GM21360 (cell line): ENCODE results near the gene WDR7.

Source experiments
- ATAC-seq: cut with Tn5 transposase; IDR thresholded peaks from one replicate; pipeline ENCODE4 v1.9.1; 2021; ENCODE audit warnings: mild to moderate bottlenecking, moderate library complexity; ENCODE audit not compliant: unreplicated experiment

The WDR7 gene

DNA sequence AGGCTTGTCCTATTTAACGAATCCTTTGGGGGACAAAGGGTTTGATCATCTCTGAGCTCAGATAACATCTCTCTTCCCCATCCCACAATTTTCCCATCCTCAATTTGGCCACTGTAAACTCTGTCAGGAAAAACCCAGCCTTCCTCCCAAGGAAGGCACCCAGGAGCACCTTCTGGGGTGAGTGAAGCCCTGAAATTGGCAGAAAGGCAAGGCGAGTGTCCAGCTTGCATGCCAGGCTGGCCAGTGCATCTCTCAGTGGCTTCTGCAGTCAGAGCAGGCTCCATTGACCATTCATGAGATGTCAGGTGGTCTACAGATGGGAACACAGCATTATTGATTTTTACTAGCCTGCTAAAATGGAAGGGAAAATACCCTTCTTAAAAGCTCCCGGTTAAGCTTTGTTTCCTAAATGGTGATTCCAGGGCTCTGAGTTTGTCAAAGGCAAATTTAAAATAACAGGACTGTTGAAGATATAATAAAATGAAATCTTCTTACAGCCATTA, 412.5 kb downstream of the WDR7 start:
- ATAC-seq = no peak

DNA sequence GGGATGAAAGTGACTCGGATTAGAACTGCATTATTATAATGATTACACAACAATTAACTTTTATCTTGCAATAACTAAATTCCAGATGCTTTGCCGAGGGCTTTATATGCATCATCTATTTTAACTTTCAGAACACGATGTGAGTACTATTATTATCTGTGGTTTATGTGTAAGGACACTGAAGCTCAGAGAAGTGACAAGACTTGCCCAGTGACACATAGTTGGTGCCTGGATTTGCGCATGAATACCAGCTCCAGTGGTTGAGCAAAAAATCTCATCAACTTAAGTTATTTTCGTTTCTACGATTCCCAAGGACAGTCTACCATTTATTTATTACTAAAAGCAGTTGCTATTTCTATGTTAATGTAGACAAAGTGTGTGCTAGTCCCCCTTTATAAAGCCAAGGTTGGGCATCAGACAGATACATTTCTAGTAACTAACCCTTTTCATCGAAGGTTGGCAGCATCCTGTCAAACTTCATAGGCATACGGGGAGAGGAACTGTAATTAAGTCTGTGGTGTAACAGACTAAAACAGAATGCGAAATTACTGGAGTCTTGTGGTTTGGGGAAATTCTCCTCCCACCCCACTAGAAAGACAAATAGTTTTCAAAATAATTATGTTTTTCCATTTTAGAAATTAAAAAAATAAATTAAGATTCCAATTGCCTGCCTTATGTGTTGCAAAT, 422.5 kb downstream of the WDR7 start:
- ATAC-seq = no peak

DNA sequence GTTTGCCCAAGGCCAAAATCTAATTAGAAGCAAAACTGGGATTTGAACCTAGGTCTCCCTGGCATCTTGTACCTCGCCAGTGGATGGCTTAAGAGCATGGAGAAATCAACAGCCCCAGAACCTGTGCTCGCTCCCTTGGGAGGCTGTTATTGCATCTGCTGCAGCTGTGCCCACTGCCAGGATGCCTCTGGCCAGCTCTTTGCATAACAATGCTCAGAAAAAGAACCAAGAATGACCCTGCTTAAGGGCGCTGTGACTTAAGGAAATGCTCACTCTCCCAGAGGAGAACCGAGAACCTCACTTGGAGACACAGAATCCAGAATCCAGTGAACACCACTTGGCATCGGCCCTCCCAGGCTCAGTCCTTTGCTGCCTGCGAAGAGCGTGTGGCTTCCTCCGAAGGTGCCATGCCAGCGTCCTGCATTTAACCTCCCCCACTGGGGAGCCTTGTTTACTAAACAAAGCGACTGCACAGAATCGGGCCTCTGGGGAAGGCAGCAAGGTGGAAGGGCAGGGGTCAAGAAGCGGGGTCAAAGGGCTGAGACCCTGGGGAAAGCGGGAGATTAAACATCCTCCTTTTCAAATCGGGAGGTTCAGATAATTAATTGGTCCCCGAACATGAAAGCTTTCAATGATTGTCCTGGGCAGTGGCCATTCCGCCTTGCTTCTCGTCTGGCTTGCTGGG, 424.7 kb downstream of the WDR7 start:
- no peak for ATAC-seq

DNA sequence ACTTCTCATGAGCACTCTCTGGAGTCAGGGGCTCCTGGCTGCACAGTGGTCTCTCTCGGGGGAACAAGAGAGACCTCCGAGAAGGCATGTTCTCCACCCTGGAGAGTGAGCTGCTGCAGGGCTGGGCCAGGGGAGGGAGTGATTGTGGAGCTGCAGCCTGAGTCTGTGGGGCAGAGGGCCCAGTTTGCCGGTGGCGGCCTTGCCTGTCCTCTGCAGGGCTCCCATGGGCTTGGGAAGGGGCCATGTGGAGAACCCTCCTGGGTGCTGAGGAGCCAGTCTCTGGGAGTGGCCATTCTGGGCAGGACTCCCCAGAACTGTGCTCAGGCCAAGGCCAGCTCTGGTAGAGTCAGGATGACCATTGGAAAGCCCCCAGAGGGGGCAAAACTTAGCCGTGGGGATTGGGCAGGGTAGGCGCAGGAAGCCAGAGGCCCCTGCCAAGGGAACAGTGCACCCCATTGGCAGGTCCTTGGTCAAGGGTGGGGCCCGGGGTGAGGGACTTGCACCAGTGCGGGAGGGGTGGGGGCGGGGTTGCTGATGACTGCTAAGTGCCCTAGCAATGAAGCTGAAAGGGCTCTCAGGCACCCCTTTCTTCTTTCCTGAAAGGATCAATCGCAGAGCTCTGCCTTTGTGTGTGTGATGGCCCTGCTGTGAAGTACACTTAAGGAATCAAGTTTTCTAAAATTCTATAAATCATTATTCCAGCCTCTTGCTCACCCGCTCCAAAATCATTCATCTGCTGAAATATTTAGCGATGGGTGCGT, 426.0 kb downstream of the WDR7 start:
- ATAC-seq = peak; percentile 1

DNA sequence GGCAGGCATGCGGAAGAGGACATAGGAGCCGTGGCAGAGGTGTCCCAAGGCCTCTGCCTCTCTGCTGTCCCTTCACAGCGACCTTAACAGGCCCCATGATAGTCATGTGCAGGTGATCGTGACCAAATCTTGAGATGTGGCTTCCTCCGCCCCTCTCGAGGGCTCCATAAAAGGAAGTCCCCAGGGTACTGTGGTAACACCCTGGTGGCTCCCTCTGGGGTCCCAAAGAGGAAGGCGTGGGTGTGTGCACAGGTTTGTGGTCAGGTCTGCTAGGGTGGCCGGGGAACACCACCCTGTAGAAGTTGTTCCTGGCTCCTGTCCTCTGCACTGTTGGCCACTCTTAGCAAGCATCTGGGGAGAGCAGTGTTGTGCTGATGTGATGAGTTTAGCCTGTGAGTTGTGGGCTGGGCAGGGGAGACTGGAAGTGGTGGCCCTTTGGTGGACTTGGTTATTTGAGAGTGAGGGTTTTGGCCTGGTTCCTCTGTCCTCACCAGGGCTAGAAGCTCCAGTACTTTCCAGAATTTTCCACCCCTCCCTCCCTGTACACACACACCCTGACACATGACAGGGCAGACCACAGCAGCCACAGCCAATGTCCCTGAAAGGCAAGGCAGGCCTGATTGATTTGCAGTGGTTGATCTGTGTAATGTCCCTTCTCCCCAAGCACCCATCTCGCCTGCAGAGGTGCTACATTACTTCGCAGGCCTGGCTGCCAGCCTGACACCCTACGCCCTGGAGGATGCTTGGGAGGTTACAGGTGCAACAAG, 426.8 kb downstream of the WDR7 start:
- peak; percentile 91 for ATAC-seq

DNA sequence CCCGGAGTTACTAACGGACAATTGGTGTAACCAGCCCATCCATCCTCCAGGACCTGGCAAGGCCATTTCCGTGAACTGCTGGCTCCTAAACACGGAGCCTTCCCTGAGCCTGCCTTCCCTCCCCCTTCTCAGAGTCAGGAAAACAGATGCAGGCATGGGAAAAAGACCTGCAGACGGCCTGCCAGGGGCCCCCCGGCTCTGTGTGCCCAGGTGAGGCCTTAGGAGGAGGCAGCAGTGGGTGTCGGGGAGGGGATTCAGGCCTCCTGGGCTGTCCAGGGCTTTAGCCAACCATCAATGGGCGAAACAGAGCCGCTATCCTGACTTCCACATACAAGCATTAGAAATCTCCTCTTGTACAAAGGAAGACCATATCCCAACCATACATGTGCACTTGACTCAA, 427.5 kb downstream of the WDR7 start:
- ATAC-seq = no peak

DNA sequence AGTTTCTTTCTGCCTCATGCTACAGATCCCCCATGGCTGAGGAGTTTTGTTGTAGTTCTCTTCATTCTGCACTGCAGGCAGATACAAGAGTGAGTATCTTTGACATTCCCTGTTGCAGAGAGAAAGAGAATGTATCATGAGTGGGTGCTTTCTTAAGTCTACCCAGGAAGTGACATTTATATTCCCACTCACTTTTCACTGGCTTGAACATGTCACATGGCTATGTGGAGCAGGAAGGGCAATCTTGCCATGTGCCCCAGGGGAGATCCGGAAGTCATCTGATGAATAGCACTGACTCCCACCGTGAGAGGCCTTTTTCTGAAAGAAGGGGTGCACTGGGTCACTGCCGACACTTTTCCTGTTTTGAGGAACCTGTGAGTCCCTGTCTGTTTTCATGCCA, 429.3 kb downstream of the WDR7 start:
- no peak for ATAC-seq

DNA sequence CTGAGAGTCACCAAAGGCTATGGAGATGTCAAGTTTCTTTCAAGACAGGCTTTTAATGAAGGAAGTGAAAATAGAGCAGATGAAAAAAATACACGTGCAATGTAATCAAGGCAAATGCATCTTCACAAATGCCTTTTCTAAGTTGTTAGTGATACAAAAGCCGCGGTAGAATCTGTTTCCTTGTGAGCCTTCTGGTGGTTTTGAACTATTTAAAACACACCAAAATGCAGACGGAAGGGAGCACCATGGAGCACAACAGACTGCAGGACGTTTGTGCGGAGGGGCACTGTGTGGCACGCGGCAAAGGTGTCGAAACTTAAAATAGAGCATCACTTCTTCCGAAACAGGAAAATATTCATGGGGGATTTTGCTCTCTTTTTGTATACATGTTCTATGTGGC, 430.7 kb downstream of the WDR7 start:
- no peak for ATAC-seq

DNA sequence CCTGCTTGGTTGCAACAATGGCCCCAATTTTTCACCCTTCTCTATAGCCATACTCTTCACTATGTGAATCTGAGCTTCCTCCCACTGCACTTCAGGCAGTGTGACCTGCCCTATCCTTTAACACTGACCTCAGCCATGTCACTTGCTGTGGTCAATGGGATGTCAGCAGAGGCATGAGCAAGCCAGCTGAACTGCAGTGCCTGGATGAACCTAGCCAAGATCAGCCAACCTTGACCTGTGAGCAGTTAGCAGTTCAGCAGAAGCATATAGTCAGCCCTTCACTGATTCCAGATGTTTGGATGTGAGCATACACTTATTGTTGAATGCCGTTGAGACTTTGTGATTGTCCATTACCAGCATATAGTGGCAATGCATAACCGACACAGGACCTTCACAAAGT, 432.3 kb downstream of the WDR7 start:
- no peak for ATAC-seq

DNA sequence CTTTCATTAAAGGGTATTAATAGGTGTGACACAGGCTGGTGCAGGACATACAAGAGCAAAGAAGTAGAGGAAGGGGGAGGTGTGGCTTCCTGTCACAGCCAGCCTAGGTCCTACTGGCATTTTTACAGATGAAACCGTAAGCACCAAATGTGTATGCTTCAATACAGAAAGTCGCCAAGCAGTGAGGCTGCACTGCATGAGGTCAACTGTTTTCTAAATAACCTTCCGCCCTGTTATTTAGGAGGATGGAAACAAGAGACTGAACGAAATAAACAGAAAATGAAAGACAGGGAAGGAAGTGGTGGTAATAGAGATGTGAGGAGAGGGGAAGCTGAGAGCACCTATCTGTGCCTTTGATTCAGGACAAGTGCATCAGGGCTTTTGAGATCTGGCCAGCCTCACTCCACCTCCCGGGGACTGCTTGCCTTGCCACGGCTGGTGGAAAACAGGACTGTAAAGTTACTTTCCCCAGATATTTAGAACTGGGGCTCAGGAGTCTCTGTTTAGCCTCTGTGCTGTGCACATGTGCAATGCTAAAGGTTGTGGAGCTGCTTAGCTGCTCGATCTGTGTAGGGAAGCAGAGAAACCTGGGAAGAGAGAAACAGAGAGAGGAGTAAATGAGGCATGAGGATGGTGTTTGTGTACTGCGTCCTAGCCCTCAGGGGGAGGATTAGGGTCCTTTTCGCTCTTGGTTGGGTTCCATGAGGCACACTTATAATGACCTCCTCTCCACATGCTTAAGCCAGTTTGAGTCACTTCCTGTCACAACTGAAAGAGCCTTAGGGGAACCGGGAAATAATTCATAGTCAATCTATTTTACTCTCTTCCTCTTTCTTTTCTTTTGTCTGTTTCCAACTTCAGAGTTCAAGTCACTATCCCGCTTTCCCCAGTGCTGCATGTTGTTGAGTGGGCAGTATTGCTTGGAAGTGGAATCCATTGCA, 433.4 kb downstream of the WDR7 start:
- ATAC-seq = peak; percentile 69

DNA sequence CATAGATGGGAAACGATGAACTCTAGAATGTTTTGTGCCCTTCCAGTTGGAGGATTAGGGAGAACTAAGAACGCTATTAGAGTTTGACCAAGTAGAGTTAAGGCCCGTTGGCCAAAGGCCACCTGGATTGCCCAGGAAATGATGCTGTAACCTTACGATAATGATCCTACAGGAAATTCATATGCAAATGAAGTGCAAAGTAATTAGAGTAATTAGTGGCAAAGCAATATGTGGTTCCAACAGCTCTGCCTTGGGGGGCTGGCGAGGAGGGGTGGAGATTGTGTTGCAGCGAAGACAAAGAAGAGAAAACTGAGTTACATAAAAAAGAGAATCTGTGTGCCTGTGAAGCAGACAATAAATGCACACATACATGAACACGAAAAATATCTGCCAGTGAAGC, 434.2 kb downstream of the WDR7 start:
- ATAC-seq = no peak

DNA sequence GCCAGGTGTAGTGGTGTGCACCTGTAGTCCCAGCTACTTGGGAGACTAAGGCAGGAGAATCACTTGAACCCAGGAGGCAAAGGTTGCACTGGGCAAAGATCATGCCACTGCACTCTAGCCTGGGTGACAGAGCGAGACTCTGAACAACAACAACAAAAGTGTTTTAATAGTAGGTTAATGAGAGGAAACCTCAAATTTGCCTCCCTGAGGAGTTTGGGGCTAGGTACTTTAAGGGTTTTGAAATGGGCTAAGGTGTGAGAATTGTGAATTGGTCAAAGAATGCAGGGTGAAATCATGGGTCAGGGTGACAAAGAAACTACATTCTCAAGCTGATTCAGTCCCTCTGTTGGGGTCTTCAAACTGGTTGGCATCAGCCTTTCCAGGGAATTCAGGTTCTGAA, 435.0 kb downstream of the WDR7 start:
- ATAC-seq = no peak
